ENCODE results near the gene ELK3.

DNA sequence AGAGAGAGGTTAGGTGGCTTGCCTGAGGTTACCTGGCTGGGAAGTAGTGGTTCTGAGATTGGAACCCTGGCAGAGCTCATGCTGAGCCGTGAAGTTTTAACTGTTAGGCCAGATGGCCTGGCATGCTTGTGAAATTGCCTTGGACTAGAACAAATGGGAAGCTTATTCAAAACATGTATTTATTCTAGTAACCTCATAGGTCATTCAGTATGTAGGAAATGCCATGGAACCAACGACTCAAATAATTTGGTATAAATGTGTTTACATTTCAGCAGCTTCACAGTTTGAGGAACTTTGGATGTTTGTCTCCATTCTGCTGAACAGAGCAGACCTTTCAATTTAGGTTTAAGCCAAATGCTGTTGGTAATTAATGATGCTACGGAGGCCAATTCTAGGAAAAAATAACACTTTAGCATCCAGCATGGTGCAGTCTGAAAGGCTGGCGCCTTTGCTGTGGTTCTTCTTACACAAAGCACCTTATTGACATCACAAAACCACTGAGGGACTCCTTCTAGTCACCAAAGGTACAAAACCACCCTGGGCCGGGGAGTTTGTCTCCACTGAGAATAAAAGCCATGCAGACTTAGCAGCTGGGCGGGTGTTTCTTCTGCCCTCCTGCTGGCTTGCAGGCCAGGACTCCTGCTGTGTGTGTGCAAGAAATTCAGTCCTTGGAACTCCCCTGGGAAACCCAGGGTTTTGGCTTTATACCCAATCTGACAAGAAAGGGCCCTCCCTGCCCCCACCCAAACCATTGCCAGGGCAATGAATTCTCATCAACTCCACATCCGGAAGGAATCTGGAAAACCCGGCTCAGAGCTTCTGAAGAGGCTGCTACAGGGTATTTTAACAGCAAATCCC, 64.2 kb downstream of the ELK3 start:
- no peak for TF ChIP-seq POLR2A (IDR thresholded peaks at IDR 0.05)
- TF ChIP-seq, protein P1, sequence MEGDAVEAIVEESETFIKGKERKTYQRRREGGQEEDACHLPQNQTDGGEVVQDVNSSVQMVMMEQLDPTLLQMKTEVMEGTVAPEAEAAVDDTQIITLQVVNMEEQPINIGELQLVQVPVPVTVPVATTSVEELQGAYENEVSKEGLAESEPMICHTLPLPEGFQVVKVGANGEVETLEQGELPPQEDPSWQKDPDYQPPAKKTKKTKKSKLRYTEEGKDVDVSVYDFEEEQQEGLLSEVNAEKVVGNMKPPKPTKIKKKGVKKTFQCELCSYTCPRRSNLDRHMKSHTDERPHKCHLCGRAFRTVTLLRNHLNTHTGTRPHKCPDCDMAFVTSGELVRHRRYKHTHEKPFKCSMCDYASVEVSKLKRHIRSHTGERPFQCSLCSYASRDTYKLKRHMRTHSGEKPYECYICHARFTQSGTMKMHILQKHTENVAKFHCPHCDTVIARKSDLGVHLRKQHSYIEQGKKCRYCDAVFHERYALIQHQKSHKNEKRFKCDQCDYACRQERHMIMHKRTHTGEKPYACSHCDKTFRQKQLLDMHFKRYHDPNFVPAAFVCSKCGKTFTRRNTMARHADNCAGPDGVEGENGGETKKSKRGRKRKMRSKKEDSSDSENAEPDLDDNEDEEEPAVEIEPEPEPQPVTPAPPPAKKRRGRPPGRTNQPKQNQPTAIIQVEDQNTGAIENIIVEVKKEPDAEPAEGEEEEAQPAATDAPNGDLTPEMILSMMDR (IDR thresholded peaks at IDR 0.05): no peak

All from adrenal gland (tissue), 5 donors.